Measurements from ENCODE around the gene CLEC18A.
"Not testable (repeated sequence)": the region's sequence is repeated elsewhere in the genome, so short reads cannot be mapped to it uniquely, and the experiment has no call there.

Gene CLEC18A

GRCh38 chr16:69951672-69952031 is 518 bp downstream of the CLEC18A start:
- not testable (repeated sequence) for DNase-seq (ENCODE audit: low read depth, low spot score)

- DNase-seq (ENCODE audit: low read depth, low spot score), result not testable (repeated sequence)
Observed at GRCh38 chr16:69952116-69952515, 982 bp downstream of the CLEC18A start.

- not testable (repeated sequence) for DNase-seq (ENCODE audit: low read depth, low spot score)
Observed at GRCh38 chr16:69952572-69953355, 1.6 kb downstream of the CLEC18A start.

GRCh38 chr16:69954241-69954640 is 3.1 kb downstream of the CLEC18A start:
- not testable (repeated sequence) for DNase-seq (ENCODE audit: low read depth, low spot score)

GRCh38 chr16:69963312-69963711 is 12.2 kb downstream of the CLEC18A start:
- not testable (repeated sequence) for DNase-seq (ENCODE audit: low read depth, low spot score)

- DNase-seq (ENCODE audit: low read depth, low spot score), result not testable (repeated sequence)
Observed at GRCh38 chr16:69964960-69965660, 14.0 kb downstream of the CLEC18A start.

GRCh38 chr16:69965661-69966054 is 14.5 kb downstream of the CLEC18A start:
- not testable (repeated sequence) for DNase-seq (ENCODE audit: low read depth, low spot score)

- DNase-seq (ENCODE audit: low read depth, low spot score), result not testable (repeated sequence)
Observed at GRCh38 chr16:69967688-69968087, 16.6 kb downstream of the CLEC18A start.

GRCh38 chr16:69968125-69968524 is 17.0 kb downstream of the CLEC18A start:
- not testable (repeated sequence) for DNase-seq (ENCODE audit: low read depth, low spot score)

- DNase-seq (ENCODE audit: low read depth, low spot score), result not testable (repeated sequence)
Observed at GRCh38 chr16:69969657-69970056, 18.5 kb downstream of the CLEC18A start.

- not testable (repeated sequence) for DNase-seq (ENCODE audit: low read depth, low spot score)
Observed at GRCh38 chr16:69972120-69972519, 21.0 kb downstream of the CLEC18A start.

GRCh38 chr16:69972935-69973334 is 21.8 kb downstream of the CLEC18A start:
- DNase-seq (ENCODE audit: low read depth, low spot score), result not testable (repeated sequence)

- DNase-seq (ENCODE audit: low read depth, low spot score), result not testable (repeated sequence)
Observed at GRCh38 chr16:69985196-69985595, 34.1 kb downstream of the CLEC18A start.

GRCh38 chr16:69997956-69998355 is 46.8 kb downstream of the CLEC18A start:
- not testable (repeated sequence) for DNase-seq (ENCODE audit: low read depth, low spot score)

GRCh38 chr16:69999801-70000200 is 48.7 kb downstream of the CLEC18A start:
- DNase-seq (ENCODE audit: low read depth, low spot score), result not testable (repeated sequence)

- not testable (repeated sequence) for DNase-seq (ENCODE audit: low read depth, low spot score)
Observed at GRCh38 chr16:70003511-70003910, 52.4 kb downstream of the CLEC18A start.

GRCh38 chr16:70008604-70009003 is 57.5 kb downstream of the CLEC18A start:
- not testable (repeated sequence) for DNase-seq (ENCODE audit: low read depth, low spot score)

- DNase-seq (ENCODE audit: low read depth, low spot score), result not testable (repeated sequence)
Observed at GRCh38 chr16:70010615-70011014, 59.5 kb downstream of the CLEC18A start.

- not testable (repeated sequence) for DNase-seq (ENCODE audit: low read depth, low spot score)
Observed at GRCh38 chr16:70011120-70011519, 60.0 kb downstream of the CLEC18A start.

- DNase-seq (ENCODE audit: low read depth, low spot score), result not testable (repeated sequence)
Observed at GRCh38 chr16:70012354-70012753, 61.2 kb downstream of the CLEC18A start.

GRCh38 chr16:70012951-70013350 is 61.8 kb downstream of the CLEC18A start:
- not testable (repeated sequence) for DNase-seq (ENCODE audit: low read depth, low spot score)
